GOT3 (cell line): ENCODE measurements around the gene DDX51.
A peak's percentile ranks its signal among the peaks of the same experiment; 100 is the strongest.

Experiments
- DNase-seq: peaks from one replicate; lab custom pipeline; 2025; ENCODE audit warnings: mixed read lengths; lab: John Stamatoyannopoulos, UW

The DDX51 gene

DNA sequence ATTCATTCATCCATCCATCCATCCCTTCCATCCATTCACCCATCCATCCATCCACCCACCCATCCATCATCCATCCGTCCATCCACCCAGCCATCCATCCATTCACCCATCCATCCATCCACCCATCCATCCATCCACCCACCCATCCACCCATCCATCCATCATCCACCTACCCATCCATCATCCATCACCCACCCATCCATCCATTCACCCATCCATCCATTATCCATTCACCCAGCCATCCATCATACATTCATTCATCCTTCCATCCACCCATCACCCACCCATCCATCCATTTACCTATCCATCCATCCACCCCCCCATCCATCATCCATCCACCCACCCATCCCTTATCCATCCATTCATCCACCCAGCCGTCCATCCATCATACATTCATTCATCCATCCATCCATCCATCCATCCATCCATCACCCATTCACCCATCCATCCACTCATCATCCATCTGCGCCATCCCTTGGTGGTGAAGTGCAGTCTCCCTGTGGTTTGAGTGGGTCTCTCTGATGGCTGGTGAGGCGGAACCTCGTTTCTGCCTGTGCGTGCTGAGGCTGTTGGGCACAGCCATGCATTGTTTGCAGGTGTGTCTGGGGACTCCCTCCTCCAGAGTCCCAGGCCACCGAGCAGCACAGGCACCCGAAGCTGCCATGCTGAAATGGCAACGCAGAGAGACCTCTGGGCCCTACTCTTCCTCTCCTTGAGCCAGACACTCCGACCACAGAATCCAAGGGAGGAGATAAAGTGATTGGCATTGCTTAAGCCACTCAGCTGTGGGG lies 22.9 kb upstream of the DDX51 start:
- DNase-seq: no peak

DNA sequence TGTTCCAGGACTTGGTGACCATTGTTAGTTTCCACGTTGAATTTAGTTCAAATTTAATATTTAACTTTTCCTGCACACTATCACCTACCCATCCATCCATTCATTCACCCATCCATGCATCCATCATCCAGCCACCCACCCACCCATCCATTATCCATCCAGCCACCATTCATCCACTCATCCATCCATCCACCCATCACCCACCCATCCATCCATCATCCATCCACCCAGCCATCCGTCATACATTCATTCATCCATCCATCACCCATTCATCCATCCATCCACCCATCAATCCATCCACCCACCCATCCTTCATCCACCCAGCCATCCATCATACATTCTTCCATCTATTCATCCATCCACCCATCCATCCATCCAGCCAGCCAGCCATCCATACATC lies 22.0 kb upstream of the DDX51 start:
- DNase-seq: no peak

DNA sequence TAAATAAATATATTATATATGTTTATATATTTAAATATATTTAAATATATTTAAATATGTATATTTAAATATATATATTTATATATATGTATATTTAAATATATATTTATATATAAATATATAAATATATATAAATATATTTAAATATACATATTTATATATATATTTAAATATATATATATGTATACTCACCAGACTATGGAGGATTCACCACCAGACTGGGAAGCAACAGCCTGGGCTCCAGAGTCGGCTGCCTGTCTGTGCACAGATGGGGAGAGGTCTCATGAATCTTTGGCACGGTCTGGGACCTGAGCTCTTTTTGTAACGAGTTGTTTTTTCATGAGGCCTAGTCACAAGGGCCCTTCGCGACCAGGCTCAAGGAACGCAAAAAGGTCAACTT lies 21.5 kb upstream of the DDX51 start:
- no peak for DNase-seq

DNA sequence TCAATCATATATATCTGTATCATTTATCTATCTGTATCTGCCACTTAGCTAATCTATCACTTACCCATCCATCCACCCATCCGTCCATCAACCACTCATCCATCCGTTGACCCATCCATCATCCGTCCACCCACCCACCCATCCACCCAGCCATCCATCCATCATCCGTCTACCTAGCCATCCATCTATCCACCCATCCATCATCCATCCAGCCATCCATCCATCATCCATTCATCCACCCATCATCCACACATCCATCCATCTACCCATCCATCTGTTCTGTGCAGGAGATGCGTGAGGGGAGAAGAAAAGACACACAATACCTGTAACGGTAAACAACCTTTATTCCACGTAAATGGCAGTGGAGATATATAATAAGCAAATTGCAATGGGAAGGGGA lies 20.3 kb upstream of the DDX51 start:
- DNase-seq: no peak

DNA sequence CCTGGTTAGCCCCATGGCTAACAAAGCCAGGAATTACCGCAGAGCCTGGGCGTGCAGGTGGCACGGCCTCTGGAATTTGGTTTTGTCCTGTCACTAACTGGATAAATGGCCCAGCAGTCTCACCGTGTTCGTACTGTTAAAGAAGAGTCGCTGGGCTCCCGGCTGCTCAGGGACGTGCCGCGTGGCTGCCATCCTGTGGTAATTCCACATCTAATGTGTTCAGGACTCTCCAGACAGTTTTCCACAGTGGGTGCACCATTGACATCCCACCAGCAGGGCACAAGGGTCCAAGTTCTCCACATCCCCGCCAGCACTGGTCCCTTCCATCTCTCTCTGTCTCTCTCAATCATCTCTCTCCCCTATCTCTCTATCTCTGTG lies 19.8 kb upstream of the DDX51 start:
- no peak for DNase-seq

DNA sequence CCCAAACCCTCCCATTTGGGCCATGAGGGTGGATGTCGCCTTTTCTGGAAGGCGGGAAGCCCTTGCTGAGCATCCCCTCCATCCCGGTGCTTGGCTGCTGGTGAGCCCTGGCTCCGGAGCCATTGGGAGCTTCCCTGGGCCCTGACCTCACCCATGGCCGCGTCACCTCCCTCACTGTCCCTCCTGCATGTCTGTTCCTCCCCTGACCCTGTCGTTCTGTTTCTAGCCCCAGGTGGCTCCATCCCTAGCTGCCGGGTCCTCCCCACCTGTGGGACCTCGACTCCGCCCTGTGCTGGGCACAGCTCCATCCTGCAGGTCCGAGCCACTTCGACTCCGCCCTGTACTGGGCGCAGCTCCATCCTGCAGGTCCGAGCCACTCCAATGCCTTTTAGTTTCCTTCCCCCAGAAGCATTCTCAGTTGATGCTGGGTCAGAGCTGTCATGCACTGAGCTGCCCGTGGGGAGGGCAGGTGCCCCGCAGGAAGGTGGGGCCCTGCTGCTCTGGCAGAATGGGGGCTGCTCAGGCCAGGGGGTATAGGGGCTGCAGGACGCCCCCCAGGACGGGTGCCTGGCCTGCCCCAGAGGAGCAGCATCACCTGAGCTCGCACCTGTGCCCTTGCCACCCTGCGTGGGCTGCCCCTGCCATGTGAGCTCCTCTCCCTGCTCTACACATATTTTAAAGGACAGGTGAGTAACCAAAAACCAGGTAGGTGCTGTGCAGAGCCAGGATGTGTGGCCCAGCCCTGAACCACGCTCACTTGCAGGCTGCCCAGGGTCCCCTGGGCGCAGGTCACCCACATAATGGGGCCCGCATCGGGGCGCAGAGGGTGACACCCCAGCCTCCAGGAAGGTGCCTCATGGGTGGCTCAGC lies 19.2 kb upstream of the DDX51 start:
- no peak for DNase-seq

DNA sequence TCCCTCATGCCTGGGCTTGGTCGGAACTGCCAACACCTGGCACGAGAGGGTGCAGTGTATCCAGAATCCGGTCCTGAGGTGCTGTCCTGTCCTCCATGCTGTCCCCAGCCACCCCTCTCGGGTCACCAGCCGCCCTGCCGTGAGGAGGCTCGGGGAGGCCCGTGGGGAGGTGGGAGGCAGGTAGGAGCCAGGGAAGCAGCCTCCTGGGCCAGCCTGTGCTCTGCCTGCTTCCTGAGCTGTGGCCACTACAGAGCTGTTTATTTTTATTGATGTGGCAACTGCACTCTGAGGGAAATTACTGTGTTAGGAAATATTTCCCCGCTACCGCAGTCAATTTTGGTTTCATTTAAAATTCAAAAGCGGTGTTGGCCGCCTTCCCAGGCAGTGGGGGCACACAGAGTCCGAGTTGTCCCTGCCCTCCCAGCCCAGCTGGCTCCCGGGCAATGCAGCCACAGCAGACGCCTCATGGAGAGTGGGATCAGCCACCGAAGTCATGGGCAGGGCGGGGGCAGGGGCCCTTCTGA lies 18.5 kb upstream of the DDX51 start:
- peak; percentile 28 for DNase-seq

DNA sequence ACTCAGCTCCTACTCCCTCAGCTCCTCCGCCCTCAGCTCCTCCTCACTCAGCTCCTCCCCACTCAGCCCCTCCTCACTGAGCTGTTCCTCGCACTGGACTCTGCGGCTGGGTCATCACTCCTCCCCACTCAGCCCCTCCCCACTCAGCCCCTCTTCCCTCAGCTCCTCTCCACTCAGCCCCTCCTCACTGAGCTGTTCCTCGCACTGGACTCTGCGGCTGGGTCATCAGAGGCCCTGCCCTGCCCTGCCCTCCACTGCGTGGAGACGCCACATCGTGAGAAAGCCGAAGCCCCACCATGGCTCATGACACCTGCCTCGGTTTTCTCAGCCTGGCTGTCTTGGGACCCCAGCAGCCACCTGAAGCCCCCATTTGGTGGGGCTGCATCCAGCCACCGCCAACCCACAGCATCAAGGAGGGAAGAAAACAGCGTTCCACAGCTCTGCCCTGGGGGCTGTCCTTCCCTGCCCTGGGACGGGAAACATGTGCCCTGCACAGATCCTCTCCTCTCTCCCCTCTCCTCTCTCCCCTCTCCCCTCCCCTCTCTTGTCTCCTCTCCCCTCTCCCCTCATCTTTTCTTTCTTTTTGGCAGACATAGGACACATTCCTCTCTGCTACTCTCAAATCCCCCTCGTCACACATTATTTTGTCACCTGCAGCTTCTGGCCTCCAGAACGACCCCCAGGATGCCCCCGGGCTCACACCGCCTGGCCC lies 17.8 kb upstream of the DDX51 start:
- no peak for DNase-seq

DNA sequence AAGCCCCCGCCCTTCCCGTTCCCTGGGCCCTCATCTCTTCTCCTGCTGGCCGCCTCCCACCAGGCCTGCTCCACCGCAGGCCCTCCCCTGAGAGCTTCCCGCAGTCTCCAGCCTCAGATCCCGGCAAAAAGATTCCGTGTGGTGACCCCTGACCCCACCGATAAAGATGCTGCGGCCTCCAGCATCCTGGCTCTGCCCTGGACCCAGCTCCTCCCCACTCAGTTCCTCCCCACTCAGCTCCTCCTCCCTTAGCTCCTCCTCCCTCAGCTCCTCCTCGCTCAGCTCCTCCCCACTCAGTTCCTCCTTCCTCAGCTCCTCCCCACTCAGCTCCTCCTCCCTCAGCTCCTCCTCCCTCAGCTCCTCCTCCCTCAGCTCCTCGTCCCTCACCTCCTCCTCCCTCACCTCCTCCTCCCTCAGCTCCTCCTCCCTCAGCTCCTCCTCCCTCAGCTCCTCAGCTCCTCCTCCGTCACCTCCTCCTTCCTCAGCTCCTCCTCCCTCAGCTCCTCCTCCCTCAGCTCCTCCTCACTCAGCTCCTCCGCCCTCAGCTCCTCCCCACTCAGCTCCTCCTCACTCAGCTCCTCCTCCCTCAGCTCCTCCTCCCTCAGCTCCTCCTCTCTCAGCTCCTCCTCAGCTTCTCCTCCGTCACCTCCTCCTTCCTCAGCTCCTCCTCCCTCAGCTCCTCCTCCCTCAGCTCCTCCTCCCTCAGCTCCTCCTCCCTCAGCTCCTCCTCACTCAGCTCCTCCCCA lies 17.1 kb upstream of the DDX51 start:
- DNase-seq: no peak

DNA sequence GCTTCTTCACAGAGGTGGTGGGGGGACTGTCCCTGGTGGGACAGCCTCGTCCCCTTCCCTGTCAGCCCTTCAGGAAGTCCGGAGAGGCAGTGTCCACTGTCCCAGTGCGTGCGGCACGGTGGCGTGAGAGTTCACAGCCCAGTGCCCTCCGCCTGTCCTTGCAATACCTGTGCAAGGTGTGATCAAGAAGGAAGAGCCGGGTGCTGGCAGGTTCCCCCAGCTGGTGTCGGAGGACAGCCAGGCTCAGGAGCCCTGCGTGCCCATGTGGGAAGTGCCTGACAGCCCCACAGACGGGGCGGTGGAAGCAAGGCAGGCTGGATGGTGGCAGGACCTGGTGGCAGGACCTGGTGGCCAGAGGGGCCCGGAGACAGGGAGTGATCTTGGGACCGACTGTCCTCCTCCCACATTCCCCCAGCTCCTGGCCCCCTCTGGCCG lies 16.5 kb upstream of the DDX51 start:
- DNase-seq: no peak

DNA sequence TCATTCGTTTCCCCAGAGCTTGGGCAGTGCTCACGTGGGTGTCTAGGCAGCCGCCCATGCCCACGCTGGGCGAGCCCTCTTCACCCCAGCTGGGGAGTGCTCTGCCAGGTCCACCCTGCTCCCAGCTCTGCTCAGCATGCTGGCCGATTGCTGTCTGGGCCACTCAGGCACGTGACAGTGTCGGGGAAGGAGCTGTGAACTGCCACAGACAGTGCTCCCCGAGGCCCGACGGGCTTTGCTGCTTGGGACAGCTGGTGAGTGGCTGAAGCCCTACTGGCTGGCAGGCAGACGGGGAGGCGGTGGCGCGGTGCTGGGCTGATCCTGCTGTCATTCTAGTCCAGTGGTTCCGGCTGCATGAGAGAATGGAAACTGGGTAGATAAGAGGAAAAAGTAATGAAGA lies 15.9 kb upstream of the DDX51 start:
- DNase-seq: no peak

DNA sequence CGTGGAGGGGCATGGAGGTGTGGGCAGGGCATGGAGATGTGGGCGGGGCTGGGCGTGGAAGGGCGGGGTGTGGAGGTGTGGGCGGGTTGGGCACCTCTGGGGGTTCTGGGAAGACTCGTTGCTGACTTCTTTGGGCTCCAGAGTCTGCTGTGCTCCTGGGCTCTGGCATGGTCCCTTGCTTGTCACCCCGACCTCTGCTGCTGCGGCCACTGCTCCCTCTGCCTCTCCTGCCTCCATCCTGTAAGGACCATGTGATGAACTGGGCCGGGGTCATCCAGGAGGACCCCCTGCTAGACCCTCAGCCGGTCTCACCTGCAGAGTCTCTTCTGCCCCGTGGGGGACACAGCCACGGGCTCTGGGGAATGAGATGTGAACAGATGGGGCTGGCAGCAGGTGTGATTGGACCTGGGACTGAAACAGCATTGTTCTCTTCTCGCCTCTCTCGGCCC lies 15.5 kb upstream of the DDX51 start:
- DNase-seq: no peak

DNA sequence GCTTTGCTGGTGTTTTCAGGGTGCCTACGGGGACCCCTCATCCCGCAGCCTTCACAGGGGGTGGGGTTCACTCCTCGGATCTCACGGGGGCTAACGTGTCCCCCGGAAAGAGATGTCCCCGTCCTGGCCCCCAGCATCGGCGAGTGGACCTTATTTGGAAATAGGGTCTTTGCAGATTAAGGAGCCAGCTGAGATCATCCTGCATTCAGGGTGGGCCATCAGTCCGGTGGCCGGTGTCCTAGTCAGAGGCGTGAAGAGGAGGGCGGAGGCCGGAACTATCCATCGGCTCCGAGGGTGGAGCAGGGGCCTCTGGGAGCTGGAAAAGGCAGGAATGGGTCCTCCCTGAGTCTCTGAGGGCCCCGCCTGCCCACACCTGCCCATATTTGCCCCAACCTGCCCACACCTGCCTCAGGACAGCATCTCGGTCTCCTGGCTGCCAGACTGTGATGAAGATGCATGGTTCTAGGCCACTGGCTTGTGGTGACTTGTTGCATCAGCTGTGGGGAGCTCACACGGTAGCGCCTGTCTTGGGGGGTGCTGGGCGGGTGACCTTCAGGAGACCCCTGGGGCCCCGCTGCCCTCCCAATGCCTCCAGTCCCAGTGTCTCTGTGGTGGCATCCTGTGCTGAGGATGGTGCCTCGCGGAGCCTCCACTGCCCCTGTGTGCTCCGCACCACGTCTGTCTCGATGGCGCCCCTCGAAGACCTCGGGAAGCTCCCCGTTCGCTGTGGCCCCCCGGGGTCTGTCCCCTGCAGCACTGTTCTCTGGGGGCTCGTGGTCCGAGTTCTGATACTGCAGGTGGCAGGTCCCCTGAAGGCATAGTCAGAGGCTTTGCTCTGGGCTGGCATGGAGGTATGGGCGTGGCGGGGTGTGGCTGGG lies 14.8 kb upstream of the DDX51 start:
- no peak for DNase-seq

DNA sequence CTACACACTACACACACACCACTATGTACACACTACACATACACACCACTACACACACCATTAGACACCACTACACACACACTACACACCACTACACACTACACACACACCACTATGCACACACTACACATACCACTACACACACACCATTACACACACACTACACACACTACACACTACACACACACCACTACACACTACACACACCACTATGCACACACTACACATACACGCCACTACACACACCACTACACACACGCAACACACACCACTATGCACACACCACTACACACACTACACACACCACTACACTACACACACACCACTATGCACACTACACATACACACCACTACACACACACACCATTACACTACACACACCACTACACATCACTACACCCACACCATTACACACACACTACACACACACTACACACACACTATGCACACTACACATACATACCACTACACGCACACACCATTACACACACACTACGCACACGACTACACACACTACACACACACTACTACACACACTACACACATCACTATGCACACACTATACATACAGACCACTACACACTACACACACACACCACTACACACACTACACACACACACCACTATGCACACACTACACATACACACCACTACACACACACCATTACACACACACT lies 13.8 kb upstream of the DDX51 start:
- DNase-seq: no peak

DNA sequence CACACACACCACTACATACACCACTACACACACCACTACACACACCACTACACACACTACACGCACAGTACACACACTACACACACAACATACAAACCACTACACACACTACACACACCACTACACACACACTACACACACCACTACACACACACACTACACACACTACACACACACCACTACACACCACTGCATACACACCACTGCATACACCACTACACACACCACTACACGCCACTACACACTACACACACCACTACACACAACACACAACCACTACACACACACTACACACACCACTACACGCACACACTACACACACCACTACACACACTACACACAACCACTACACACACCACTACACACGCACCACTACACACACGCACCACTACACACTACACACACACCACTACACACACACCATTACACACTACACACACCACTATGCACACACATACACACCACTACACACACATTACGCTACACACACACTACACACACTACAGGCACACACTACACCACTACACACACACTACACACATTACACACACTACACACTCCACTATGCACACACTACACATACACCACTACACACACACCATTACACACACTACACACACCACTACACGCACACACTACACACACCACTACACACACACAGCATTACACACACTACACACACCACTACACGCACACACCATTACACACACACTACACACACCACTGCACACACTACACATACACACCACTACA lies 12.6 kb upstream of the DDX51 start:
- DNase-seq: no peak

DNA sequence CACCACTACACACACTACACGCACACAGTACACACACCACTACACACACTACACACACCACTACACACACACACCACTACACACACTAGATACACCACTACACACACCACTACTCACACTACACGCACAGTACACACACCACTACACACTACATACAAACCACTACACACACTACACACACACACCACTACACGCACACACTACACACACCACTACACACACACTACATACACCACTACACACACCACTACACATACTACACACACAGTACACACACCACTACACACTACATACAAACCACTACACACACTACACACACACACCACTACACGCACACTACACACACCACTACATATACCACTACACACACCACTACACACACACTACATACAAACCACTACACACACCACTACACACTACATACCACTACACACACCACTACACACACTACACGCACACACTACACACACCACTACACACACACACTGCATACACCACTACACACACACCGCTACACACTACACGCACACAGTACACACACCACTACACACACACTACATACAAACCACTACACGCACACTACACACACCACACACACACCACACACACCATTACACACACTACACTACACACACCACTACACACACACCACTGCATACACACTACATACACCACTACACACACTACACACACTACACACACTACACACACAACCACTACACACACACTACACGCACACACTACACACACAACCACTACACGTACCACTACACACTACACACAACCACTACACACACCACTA lies 11.9 kb upstream of the DDX51 start:
- DNase-seq: no peak

DNA sequence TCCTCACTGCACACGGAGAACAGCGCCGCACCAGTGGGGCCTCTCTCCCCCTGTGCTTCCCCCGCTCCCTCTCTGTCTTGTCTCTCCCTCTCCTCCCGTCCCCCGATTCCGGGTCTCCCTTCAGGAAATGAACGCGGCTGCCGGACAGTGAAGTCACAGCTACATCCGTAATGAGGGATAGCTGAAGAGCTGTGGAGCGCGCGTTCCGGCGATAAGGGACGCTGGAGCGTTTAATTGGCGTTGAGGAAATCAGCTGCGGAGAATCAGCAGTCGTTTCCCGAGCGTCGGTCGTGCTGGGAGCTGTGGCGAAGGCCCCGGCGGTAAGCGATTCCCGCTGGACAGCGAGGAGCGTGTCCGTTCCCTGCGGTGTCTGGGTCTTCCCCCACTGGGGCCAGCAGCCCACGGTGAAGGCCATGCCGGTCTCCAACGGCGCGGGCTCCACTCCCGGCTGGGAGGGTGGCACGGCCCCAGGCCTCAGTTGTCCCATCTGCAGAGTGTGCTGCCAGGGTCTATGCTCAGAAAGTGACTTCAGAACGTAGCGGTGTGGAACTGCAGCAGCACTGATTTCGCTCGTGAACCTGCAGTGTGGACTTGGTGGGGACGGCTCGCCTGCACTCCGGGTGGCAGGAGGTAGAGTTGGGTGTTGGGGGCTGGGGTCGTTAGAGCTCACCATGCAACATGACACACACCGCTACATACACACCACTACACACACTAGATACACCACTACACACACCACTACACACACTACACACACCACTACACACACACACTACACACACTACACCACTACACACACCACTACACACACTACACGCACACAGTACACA lies 11.0 kb upstream of the DDX51 start:
- DNase-seq: no peak

DNA sequence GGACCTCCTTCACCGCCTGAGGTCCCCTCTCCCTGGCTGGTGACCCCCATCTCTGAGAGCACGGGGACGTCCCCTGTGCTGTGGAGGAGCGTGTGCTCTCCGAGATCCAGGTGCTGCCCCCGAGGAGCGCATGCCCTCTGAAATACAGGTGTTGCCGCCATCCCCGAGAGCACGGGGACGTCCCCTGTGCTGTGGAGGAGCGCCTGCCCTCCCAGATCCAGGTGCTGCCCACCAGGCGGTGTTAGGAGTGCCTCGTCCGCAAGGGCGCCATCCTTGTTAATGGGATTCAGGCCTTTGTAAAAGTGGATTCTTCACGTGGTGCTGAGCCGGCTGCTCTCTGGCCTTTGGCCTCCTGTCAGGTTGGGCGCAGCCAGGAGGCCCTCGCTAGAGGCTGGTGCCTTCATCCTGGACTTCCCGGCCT lies 10.2 kb upstream of the DDX51 start:
- no peak for DNase-seq
